Panc1 (cell line): ENCODE measurements around the gene TANC1. TPM values are rescaled to one million over a fixed set of nuclear protein-coding genes. Genes with fewer than 3 reads are reported as not detected.

ENCODE experiments used
- ATAC-seq: fragments of 200-7000 bp; cut with Tn5 transposase; 2 replicates; pipeline ENCODE4 v1.9.1; 2020; ENCODE audit warnings: mild to moderate bottlenecking, moderate library complexity
- BruUV-seq: library from RNA; stranded (reverse); fragments of 400-500 nt; replicated peaks from 2 replicates; lab custom pipeline; 2021; lab: Mats Ljungman, UMichigan
- CTCF ChIA-PET: fragments of 300-600 bp; sonication (Branson Sonifier 250); formaldehyde crosslinking; loops from one replicate; lab custom pipeline; 2022; ENCODE audit warnings: antibody characterized with exemption; lab: Charles Lee
- POLR2A ChIA-PET: fragments of 300-600 bp; sonication (Branson Sonifier 250); formaldehyde crosslinking; loops from one replicate; lab custom pipeline; 2022; ENCODE audit warnings: antibody characterized with exemption; lab: Charles Lee
- DNase-seq: peaks from one replicate; pipeline ENCODE4 v3.0.0-alpha.2; 2010; ENCODE audit warnings: low read depth, low spot score
- H3K27ac ChIP-seq: 2 replicates; pipeline ENCODE4 v1.5.1; 2011; ENCODE audit warnings: mild to moderate bottlenecking, low read length, inconsistent platforms
- H3K27me3 ChIP-seq: fragments of 200-500 bp; sonication (Bioruptor generic); 2 replicates; pipeline ENCODE4 v1.6.0; 2014; ENCODE audit warnings: low read length, inconsistent platforms; ENCODE audit not compliant: control insufficient read depth, insufficient read depth
- H3K36me3 ChIP-seq: fragments of 200-500 bp; sonication (Bioruptor generic); 2 replicates; pipeline ENCODE4 v1.5.1; 2014; ENCODE audit warnings: inconsistent platforms, mild to moderate bottlenecking, low read length, moderate library complexity; ENCODE audit not compliant: control insufficient read depth, insufficient read depth
- H3K4me1 ChIP-seq: 2 replicates; pipeline ENCODE4 v1.5.1; 2011; ENCODE audit warnings: inconsistent platforms, mild to moderate bottlenecking, low read length, moderate library complexity; ENCODE audit not compliant: control insufficient read depth, insufficient read depth
- H3K4me3 ChIP-seq, 2 experiments: 2 replicates each; pipeline ENCODE4 v1.5.1; 2011 to 2012; ENCODE audit warnings: low read depth in 2 of 2, low read length in 2 of 2, mild to moderate bottlenecking in 2 of 2, inconsistent platforms in 1 of 2, moderate library complexity in 1 of 2
- H3K9me3 ChIP-seq: fragments of 200-500 bp; sonication (Bioruptor generic); 2 replicates; pipeline ENCODE4 v1.5.1; 2014; ENCODE audit warnings: low read depth, mild to moderate bottlenecking, inconsistent platforms, low read length, moderate library complexity; ENCODE audit not compliant: control insufficient read depth, insufficient read depth
- CTCF ChIP-seq: fragments of 450-650 bp; IDR thresholded peaks from 2 replicates; pipeline ENCODE4 v1.5.1; 2017; ENCODE audit warnings: mild to moderate bottlenecking
- POLR2AphosphoS5 ChIP-seq: IDR thresholded peaks from 2 replicates; pipeline ENCODE4 v1.6.1; 2012; ENCODE audit warnings: mild to moderate bottlenecking, low read depth, low read length, moderate library complexity
- REST ChIP-seq, 2 experiments: IDR thresholded peaks; 2 replicates each; pipeline ENCODE4 v1.6.1; 2011 to 2012; ENCODE audit warnings: low read depth in 2 of 2, control low read depth in 1 of 2, low read length in 1 of 2, mild to moderate bottlenecking in 1 of 2, moderate library complexity in 1 of 2; ENCODE audit not compliant: insufficient read depth in 1 of 2
- SIN3A ChIP-seq: IDR thresholded peaks from 2 replicates; pipeline ENCODE4 v1.6.1; 2012; ENCODE audit warnings: low read depth, mild to moderate bottlenecking, low read length, moderate library complexity, borderline replicate concordance; ENCODE audit not compliant: insufficient read depth
- TCF7L2 ChIP-seq: IDR thresholded peaks from 2 replicates; pipeline ENCODE4 v1.6.1; 2011; ENCODE audit warnings: mild to moderate bottlenecking, low read depth, low read length, inconsistent platforms
- in situ Hi-C: cut with HindIII; loops from 2 replicates; pipeline ENCODE4 v1.10.0; 2016; ENCODE audit warnings: low sequenced_read_pairs, low pct_unique_long_range_greater_than_20kb
- intact Hi-C: fragments of 100-400 bp; cut with micrococcal nuclease; formaldehyde crosslinking; loops from one replicate; pipeline ENCODE4 v1.10.0; 2022; ENCODE audit not compliant: unreplicated experiment
- total RNA-seq: library from RNA; stranded (reverse); gene quantifications from one replicate; pipeline ENCODE4 v1.2.1, GENCODE V29; 2021; ENCODE audit not compliant: unreplicated experiment

TANC1 gene
- total RNA-seq, 1 experiment from 2014 or later, result 44.3 TPM

- in situ Hi-C loops, result no loop called here
- TF ChIP-seq REST (IDR thresholded peaks at IDR 0.05; ENCODE audit: insufficient read depth in 1 of 2, low read depth in 2 of 2, low read length in 1 of 2) (no peak), SIN3A (no peak), CTCF (no peak), TCF7L2 (no peak), POLR2AphosphoS5 (no peak)
- POLR2A ChIA-PET, result no interaction called here
- no peaks in the 10 kb centered on the region for H3K27me3 ChIP-seq
- H3K4me1 ChIP-seq, result no peaks in the 10 kb centered on the region
- BruUV-seq, result no TSS peak
- DNase-seq (no peak), ATAC-seq (no peak)
- H3K27ac ChIP-seq, result no peak overlapping the region
- peaks cover 3% of the 10 kb centered on the region for H3K36me3 ChIP-seq
- no peaks in the 10 kb centered on the region for H3K9me3 ChIP-seq
- intact Hi-C loops, result no loop called here
- no peak overlapping the region for H3K4me3 ChIP-seq
- CTCF ChIA-PET, result no interaction called here
Observed at GRCh38 chr2:159163930-159164329, 195.5 kb downstream of the TANC1 start.

GRCh38 chr2:159164457-159164911 is 196.0 kb downstream of the TANC1 start:
- no peaks in the 10 kb centered on the region for H3K4me1 ChIP-seq
- ATAC-seq (no peak), DNase-seq (no peak)
- ChIA-PET POLR2A (no interaction called here), CTCF (no interaction called here)
- no peak overlapping the region for H3K27ac ChIP-seq
- intact Hi-C loops (no loop called here), in situ Hi-C loops (no loop called here)
- no peak for TF ChIP-seq TCF7L2
- TF ChIP-seq SIN3A, result no peak
- TF ChIP-seq CTCF, result no peak
- TF ChIP-seq REST (IDR thresholded peaks at IDR 0.05; ENCODE audit: insufficient read depth in 1 of 2, low read depth in 2 of 2, low read length in 1 of 2), result no peak
- no peak for TF ChIP-seq POLR2AphosphoS5
- H3K36me3 ChIP-seq, result peaks cover 3% of the 10 kb centered on the region
- H3K27me3 ChIP-seq, result no peaks in the 10 kb centered on the region
- no peak overlapping the region for H3K4me3 ChIP-seq
- no peaks in the 10 kb centered on the region for H3K9me3 ChIP-seq
- no TSS peak for BruUV-seq
